Epithelial cell of esophagus (primary cell): Measurements from ENCODE around the gene DLL1.
A peak's percentile ranks its signal among the peaks of the same experiment; 100 is the strongest.

Experiments
- DNase-seq: peaks from one replicate; pipeline ENCODE4 v3.0.0; 2010; ENCODE audit warnings: low read depth
- H3K4me3 ChIP-seq: 2 replicates; pipeline ENCODE4 v1.5.1; 2011; ENCODE audit warnings: mild to moderate bottlenecking, low read length, control low read depth
- TF ChIP-seq, protein P1 (sequence below): IDR thresholded peaks from 2 replicates; pipeline ENCODE4 v1.5.1; 2011; ENCODE audit warnings: low read depth, mild to moderate bottlenecking, low read length, control low read depth, inconsistent platforms; ENCODE audit not compliant: insufficient read depth; ENCODE audit errors: missing control alignments

DLL1 gene

DNA sequence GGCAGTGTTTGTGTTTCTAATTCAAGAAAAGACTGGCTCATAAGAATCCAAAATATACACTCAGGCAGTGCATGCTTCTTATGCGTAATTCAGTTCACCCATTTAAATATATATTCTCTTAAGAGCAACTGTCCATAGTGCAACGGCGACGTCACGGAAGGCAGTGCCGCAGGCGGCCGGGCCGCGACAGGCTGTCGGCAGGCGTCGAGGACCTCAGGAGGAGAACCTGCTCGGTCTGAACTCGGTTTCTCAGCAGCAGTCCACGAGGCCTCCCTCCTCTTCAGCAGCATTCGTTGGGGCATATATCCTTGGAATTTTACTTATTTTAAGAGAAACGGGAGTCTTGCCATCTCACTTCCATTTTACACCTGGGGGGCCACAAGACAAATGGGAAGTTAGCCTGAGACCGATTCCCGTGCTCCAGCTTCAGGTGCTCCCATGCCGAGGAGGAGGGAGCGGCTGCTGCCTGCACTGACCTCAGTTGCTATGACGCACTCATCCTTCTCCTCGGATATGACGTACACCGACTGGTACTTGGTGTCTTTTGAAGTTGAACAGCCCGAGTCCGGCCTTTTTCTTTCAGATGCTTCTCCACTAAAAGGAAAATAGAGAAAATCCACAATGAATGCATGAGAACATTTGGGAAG is 8.2 kb downstream of the DLL1 start:
- DNase-seq: no peak
- TF ChIP-seq, protein P1, sequence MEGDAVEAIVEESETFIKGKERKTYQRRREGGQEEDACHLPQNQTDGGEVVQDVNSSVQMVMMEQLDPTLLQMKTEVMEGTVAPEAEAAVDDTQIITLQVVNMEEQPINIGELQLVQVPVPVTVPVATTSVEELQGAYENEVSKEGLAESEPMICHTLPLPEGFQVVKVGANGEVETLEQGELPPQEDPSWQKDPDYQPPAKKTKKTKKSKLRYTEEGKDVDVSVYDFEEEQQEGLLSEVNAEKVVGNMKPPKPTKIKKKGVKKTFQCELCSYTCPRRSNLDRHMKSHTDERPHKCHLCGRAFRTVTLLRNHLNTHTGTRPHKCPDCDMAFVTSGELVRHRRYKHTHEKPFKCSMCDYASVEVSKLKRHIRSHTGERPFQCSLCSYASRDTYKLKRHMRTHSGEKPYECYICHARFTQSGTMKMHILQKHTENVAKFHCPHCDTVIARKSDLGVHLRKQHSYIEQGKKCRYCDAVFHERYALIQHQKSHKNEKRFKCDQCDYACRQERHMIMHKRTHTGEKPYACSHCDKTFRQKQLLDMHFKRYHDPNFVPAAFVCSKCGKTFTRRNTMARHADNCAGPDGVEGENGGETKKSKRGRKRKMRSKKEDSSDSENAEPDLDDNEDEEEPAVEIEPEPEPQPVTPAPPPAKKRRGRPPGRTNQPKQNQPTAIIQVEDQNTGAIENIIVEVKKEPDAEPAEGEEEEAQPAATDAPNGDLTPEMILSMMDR: no peak
- H3K4me3 ChIP-seq: no peak overlapping the region

DNA sequence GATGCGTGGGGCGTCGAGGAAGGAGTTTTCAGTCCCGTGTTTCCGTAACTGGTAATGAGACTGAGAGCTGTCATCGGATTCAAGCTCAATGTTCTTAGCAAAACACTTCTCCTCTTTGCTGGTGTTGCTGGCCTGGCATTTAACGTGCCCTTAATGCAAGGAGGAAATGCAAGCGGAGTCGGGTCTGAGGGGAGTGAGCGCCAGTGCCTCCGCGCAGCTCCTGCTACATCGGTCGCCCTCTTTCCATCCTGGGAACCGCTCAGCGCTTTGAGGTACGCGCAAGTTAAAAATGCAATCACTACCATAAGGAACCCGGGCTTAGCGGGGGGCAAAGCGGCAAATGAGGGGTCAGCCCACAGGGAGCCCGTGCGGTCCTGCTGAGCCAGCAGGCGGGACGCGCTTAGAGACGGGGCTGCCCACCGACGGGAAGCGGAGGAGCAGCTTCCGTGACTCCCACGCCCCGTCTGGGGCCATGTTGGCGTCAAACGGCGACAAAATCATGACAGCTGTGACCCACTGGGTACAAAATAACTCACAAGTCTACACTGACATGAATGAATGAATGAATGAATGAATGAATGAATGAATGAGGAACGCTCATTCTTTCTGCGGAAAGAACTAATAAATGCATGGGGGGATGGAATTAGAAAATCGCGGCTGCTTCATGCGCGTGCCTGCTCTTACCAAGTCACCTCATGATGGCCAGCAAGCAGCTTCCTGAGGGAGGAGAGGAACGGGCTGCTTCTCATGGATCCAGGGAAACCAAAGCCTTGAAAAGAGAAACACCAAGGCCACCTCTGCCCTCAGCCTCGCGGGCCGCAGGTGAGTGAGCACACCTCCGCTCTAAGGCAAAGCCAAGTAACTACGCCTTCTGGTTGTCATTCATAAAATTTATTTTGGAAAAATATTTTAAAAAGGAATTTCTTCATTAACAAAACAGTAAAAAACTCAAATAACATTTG is 9.3 kb downstream of the DLL1 start:
- no peak overlapping the region for H3K4me3 ChIP-seq
- TF ChIP-seq, protein P1: no peak
- no peak for DNase-seq

DNA sequence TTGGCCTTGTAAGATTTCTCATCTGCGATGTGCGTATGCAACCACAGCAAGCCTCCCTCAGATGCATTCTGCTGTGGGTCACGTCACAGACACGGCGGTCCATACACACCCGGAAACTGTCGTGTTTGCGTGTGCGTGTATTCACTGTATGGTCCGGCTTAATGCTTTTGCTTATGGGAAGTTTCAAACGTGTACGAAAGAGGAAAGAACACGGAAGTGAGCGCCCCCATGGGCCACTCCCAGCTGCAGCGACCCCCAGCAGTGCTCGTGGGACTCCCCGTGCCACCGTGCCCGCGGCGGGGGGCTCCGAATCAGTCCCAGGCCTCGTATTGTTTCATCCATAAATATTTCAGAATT is 10.2 kb downstream of the DLL1 start:
- TF ChIP-seq, protein P1: peak; percentile 0
- no peak overlapping the region for H3K4me3 ChIP-seq
- DNase-seq: no peak

DNA sequence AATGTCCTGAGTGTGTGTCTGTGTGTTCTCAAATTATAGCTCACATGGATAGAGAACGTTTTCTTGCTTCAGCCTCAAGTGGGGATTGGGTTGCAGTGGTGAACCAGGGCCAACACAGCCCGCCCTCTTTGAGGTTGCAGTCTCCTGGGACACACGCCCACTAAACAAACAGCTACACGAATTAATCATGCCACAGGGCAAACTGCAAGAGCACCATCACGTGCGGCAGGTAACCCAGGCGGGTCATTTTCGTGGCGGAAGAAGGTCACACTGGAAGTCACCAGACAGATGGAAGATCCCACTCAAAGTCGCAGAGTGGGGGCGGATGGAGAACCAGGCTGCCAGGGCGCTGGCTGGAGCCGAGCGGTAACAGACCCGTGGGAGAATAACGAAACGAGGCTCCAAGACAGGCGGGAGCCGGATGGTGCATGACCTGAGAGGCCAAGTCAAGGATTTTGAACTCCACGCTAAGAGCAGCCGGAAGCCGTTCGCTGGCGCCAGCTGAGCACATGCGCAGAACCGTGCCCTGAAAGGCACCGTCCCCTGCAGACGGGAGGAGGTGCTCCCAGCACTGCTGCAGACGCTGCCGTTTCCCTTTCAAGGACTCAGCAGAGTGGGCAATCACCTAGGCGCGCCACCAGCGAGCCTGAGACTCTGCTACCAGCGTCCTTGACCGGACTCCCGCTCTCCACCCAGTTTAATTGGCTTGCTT is 10.7 kb downstream of the DLL1 start:
- TF ChIP-seq, protein P1: peak; percentile 1
- peak overlapping the region; percentile 9 for H3K4me3 ChIP-seq
- DNase-seq: peak; percentile 50

DNA sequence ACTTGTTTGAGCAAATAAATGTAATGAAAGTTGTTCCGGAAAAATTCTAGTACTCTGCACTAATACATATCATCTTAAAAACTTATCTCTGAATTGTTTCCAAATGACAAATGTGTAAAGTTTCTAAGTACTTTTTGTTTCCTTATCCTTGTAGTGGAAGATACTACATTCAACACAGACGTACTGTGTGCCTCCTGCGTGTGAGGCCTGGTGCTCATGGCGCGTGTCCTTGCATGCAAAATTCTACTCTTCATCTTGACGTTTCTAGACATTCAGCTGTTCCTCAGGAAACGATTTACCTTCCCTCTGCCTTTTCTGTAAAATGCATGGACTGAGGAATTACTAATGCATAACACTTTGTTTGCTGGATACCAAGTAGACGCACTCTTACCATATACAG is 11.5 kb downstream of the DLL1 start:
- no peak overlapping the region for H3K4me3 ChIP-seq
- DNase-seq: no peak

DNA sequence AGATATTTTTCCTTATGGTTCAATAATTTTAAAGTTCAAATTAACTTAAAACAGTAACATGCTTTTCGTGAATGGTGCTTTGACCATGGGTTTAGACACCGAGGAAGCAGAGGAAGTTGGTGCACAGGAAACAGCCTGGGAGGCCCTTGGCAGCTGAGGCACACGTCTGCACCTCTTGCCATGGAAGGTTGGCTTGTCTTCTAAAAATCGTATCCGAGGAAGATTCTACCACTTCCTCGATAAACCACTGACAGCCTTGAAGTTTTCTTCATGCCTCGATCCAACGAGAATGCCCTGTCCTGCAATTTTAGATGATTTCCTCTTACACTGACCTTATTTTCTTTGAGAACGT is 12.2 kb downstream of the DLL1 start:
- TF ChIP-seq, protein P1: no peak
- H3K4me3 ChIP-seq: no peak overlapping the region
- DNase-seq: no peak

More for the DNA sequence above, 11.5 kb downstream of the DLL1 start:
- TF ChIP-seq, protein P1: no peak
